HG03066 (cell line): Measurements from ENCODE around the gene CDH23.

Source experiments
- ATAC-seq: cut with Tn5 transposase; IDR thresholded peaks from one replicate; pipeline ENCODE4 v1.9.1; 2021; ENCODE audit warnings: low read depth; ENCODE audit not compliant: unreplicated experiment

The CDH23 gene

GRCh38 chr10:71647526-71648253 lies 251.0 kb downstream of the CDH23 start:
- no peak for ATAC-seq

- no peak for ATAC-seq
These were observed 251.7 kb downstream of the CDH23 start for GRCh38 chr10:71648254-71648932.

GRCh38 chr10:71648933-71649320 lies 252.2 kb downstream of the CDH23 start:
- no peak for ATAC-seq

- no peak for ATAC-seq
These were observed 252.9 kb downstream of the CDH23 start for GRCh38 chr10:71649631-71650030.

- ATAC-seq: no peak
These were observed 253.7 kb downstream of the CDH23 start for GRCh38 chr10:71650397-71650796.

GRCh38 chr10:71651428-71651827 lies 254.7 kb downstream of the CDH23 start:
- no peak for ATAC-seq

GRCh38 chr10:71651928-71652327 lies 255.2 kb downstream of the CDH23 start:
- no peak for ATAC-seq

GRCh38 chr10:71653044-71653443 lies 256.3 kb downstream of the CDH23 start:
- no peak for ATAC-seq

- no peak for ATAC-seq
These were observed 259.5 kb downstream of the CDH23 start for GRCh38 chr10:71656220-71656619.

GRCh38 chr10:71657604-71658466 lies 261.1 kb downstream of the CDH23 start:
- no peak for ATAC-seq

GRCh38 chr10:71658467-71658745 lies 261.7 kb downstream of the CDH23 start:
- no peak for ATAC-seq

- ATAC-seq: no peak
These were observed 262.5 kb downstream of the CDH23 start for GRCh38 chr10:71659111-71659634.

GRCh38 chr10:71659737-71660136 lies 263.0 kb downstream of the CDH23 start:
- ATAC-seq: no peak

- ATAC-seq: no peak
These were observed 263.6 kb downstream of the CDH23 start for GRCh38 chr10:71660313-71660712.

GRCh38 chr10:71661060-71661622 lies 264.4 kb downstream of the CDH23 start:
- ATAC-seq: no peak

- ATAC-seq: no peak
These were observed 265.1 kb downstream of the CDH23 start for GRCh38 chr10:71661779-71662336.

- ATAC-seq: no peak
These were observed 266.6 kb downstream of the CDH23 start for GRCh38 chr10:71663311-71663710.

GRCh38 chr10:71664585-71664984 lies 267.9 kb downstream of the CDH23 start:
- no peak for ATAC-seq

- no peak for ATAC-seq
These were observed 268.7 kb downstream of the CDH23 start for GRCh38 chr10:71665456-71665855.

- no peak for ATAC-seq
These were observed 270.1 kb downstream of the CDH23 start for GRCh38 chr10:71666639-71667386.
